ENCODE measurements around the gene RBBP8. TPM values are rescaled to one million over a fixed set of nuclear protein-coding genes. Genes with fewer than 3 reads are reported as not detected.

RBBP8 gene
- total and polyA plus RNA-seq, 2 donors (not counting 3 experiments of a cell fraction or from before 2014, with no cell fraction given): 3.0 to 13.5 TPM

DNA sequence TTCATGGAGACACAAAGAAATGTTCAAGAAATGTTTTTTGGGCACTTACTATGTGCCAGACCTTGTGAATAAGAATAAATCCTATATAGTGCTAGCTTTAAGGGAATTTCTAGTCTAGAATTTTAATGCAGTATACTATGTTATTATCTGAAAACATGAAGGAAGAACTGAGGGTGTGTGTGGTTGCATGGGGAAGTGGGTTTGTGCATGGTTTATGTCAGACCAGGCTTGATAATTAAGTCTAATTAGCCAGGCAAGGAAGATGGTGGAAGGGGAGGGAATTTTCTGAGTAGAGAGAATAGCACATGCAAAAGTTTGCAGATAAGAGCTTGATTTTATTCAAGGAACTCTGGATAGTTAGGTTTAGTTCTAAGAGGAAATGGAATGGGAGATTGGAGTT is 6.5 kb downstream of the RBBP8 start:
- no peak overlapping the region for H2AFZ ChIP-seq (ENCODE audit: low read depth, low read length)
- no peaks in the 10 kb centered on the region for H3K27me3 ChIP-seq (ENCODE audit: control insufficient read depth in 2 of 2, insufficient read depth in 2 of 2, low read length in 2 of 2)
- ChIA-PET CTCF (interaction anchor here (1.2 kb wide), 1 partner anchor 44 kb away, joined by 3 read pairs; no protein-coding TSS in a partner anchor), POLR2A (no interaction called here)
- DNase-seq (ENCODE audit: low read depth, low spot score) (no peak), FAIRE-seq (no peak)
- no peaks in the 10 kb centered on the region for H3K9me3 ChIP-seq (replicated peaks; ENCODE audit: control insufficient read depth, insufficient read depth, low read length)
- H3K79me2 ChIP-seq (ENCODE audit: control insufficient read depth, insufficient read depth, low read length): no peaks in the 10 kb centered on the region
- BruUV-seq (replicated peaks): no TSS peak
- H3K27ac ChIP-seq (ENCODE audit: insufficient read depth, low read depth, low read length): no peak overlapping the region
- H3K9me1 ChIP-seq (replicated peaks; ENCODE audit: control insufficient read depth, extremely low read depth, insufficient read depth, low read length): no peaks in the 10 kb centered on the region
- TF ChIP-seq, protein P1, sequence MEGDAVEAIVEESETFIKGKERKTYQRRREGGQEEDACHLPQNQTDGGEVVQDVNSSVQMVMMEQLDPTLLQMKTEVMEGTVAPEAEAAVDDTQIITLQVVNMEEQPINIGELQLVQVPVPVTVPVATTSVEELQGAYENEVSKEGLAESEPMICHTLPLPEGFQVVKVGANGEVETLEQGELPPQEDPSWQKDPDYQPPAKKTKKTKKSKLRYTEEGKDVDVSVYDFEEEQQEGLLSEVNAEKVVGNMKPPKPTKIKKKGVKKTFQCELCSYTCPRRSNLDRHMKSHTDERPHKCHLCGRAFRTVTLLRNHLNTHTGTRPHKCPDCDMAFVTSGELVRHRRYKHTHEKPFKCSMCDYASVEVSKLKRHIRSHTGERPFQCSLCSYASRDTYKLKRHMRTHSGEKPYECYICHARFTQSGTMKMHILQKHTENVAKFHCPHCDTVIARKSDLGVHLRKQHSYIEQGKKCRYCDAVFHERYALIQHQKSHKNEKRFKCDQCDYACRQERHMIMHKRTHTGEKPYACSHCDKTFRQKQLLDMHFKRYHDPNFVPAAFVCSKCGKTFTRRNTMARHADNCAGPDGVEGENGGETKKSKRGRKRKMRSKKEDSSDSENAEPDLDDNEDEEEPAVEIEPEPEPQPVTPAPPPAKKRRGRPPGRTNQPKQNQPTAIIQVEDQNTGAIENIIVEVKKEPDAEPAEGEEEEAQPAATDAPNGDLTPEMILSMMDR (IDR thresholded peaks at IDR 0.05; ENCODE audit: extremely low read depth in 1 of 2, insufficient read depth in 1 of 2, low read depth in 1 of 2, low read length in 2 of 2): no peak
- TF ChIP-seq FOS (IDR thresholded peaks at IDR 0.05; ENCODE audit: borderline replicate concordance, insufficient read depth, low read length) (no peak), EZH2 (IDR thresholded peaks at IDR 0.05; ENCODE audit: borderline replicate concordance, low read depth, low read length, severe bottlenecking) (no peak), MYC (IDR thresholded peaks at IDR 0.05; ENCODE audit: low read depth, low read length) (no peak), JUN (IDR thresholded peaks at IDR 0.05; ENCODE audit: borderline replicate concordance, insufficient read depth, insufficient read length, low read depth) (no peak), MAX (IDR thresholded peaks at IDR 0.05; ENCODE audit: insufficient read depth, insufficient read length) (no peak), GATA2 (IDR thresholded peaks at IDR 0.05; ENCODE audit: insufficient read depth, insufficient read length, low read depth, low read length) (no peak), POLR2A (IDR thresholded peaks at IDR 0.05; ENCODE audit: low read depth, low read length) (no peak), POLR2AphosphoS5 (IDR thresholded peaks at IDR 0.05; ENCODE audit: insufficient read depth, low read depth, low read length) (no peak)
- no peak overlapping the region for H3K4me2 ChIP-seq (ENCODE audit: insufficient read depth, low read length)
- H3K9ac ChIP-seq (replicated peaks; ENCODE audit: extremely low read depth, insufficient read depth, low read length): no peak overlapping the region
- dilution Hi-C loops (cut with MboI; ENCODE audit: extremely low pct_ligation_motif_present, low sequenced_read_pairs) (no loop called here), intact Hi-C loops (cut with micrococcal nuclease) (no loop called here)
- peaks cover 10% of the 10 kb centered on the region for H3K4me1 ChIP-seq (ENCODE audit: control insufficient read depth, extremely low read depth, insufficient read depth, low read length)
- no peaks in the 10 kb centered on the region for H4K20me1 ChIP-seq (replicated peaks; ENCODE audit: control insufficient read depth, extremely low read depth, insufficient read depth, low read length)
- no peak overlapping the region for H3K4me3 ChIP-seq (replicated peaks in 1 of 3; ENCODE audit: insufficient read depth in 1 of 3, low read depth in 1 of 3, low read length in 3 of 3)
- no peaks in the 10 kb centered on the region for H3K36me3 ChIP-seq (ENCODE audit: control insufficient read depth in 2 of 2, extremely low read depth in 1 of 2, insufficient read depth in 2 of 2, low read length in 2 of 2)
